Measurements from ENCODE around the gene SPTLC2. TPM values are rescaled to one million over a fixed set of nuclear protein-coding genes. Genes with fewer than 3 reads are reported as not detected.

The SPTLC2 gene
- total RNA-seq, 4 donors from 2014 or later: 13.2 to 35.2 (median 20.5) TPM

DNA sequence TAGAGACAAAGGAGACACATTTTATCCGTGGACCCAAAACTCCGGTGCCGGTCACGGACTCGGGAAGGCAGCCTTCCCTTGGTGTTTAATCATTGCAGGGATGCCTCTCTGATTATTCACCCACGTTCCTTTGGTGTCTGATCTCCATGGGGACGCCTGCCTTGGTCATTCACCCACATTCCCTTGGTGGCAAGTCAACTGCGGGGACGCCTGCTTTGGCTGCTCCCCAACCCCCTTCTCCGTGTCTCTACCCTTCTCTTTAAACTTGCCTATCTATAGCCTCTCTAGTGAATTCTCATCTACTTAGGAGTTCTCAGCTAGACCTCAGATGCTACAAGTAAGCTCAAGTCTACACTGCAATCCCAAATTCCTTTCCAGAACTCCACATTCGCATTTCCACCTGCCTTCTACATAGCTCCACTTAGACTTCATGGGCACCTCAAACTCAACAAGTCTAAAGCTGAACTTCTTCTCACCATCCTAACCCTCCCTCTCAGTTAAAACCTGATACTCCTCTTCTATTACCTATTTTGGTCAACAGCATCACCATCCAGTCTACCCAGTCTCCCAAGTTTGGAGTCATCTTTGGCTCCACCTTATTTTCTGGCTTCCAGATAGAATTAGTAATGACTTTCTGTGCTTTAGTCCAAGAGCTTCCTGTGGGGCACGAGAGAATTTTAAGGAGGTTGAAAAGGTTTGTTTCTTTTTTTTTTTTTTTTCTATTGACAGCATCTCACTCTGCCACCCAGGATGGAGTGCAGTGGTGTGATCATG lies 14.4 kb downstream of the SPTLC2 start:
- no peaks in the 10 kb centered on the region for H3K9me3 ChIP-seq
- no peaks in the 10 kb centered on the region for H3K36me3 ChIP-seq
- H3K4me1 ChIP-seq: peaks cover 3 to 24% (median 6%) of the 10 kb centered on the region in 3 donors
- TF ChIP-seq POLR2A (IDR thresholded peaks at IDR 0.05) (no peak), EP300 (IDR thresholded peaks at IDR 0.05) (no peak), POLR2AphosphoS5 (IDR thresholded peaks at IDR 0.05) (no peak)
- TF ChIP-seq, protein P1, sequence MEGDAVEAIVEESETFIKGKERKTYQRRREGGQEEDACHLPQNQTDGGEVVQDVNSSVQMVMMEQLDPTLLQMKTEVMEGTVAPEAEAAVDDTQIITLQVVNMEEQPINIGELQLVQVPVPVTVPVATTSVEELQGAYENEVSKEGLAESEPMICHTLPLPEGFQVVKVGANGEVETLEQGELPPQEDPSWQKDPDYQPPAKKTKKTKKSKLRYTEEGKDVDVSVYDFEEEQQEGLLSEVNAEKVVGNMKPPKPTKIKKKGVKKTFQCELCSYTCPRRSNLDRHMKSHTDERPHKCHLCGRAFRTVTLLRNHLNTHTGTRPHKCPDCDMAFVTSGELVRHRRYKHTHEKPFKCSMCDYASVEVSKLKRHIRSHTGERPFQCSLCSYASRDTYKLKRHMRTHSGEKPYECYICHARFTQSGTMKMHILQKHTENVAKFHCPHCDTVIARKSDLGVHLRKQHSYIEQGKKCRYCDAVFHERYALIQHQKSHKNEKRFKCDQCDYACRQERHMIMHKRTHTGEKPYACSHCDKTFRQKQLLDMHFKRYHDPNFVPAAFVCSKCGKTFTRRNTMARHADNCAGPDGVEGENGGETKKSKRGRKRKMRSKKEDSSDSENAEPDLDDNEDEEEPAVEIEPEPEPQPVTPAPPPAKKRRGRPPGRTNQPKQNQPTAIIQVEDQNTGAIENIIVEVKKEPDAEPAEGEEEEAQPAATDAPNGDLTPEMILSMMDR (IDR thresholded peaks at IDR 0.05): no peak
- no peaks in the 10 kb centered on the region for H3K27me3 ChIP-seq
- H3K27ac ChIP-seq: no peak overlapping the region
- no peak overlapping the region for H3K4me3 ChIP-seq
- ATAC-seq: no peak
- WGBS, 2 donors (ENCODE audit: low coverage in 1 of 2): 75 to 88% methylated on average over 2 to 11 of the region's 12 CpGs

- peaks cover 3 to 24% (median 6%) of the 10 kb centered on the region in 3 donors for H3K4me1 ChIP-seq
These were observed 16.5 kb downstream of the SPTLC2 start for GRCh38 chr14:77599889-77600288.

DNA sequence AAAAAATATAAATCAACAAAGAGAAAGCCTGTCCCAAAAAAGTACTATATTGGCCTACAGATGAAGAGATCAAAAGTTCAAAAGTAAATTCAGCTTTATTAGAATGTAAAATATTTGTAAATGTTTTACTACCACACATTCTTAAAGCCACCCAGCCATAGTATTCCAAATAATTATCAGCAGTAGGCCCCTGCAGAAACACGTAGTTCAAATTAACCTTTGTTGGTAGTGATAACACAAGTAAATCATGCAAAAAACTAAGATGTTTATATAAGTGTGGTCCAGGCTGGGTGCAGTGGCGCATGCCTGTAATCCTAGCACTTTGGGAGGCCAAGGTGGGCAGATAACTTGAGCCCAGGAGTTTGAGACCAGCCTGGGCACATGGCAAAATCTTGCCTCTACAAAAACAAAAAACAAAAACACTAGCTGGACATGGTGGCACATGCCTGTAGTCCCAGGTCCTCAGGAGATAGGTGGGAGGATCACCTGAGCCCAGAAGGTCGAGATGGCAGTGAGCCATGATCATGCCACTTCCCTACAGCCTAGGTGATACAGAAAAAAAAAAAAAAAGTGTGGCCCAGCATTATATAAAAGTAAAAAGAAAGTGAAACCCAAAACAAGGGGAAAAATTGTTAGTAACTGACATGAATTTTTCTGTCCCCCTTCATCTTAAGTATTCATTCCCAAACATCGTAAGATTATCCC lies 17.9 kb downstream of the SPTLC2 start:
- 69 to 72% methylated on average over 4 of the region's 4 CpGs for WGBS, 2 donors (ENCODE audit: low coverage in 1 of 2)
- Histone ChIP-seq H3K27me3 (no peaks in the 10 kb centered on the region), H3K4me1 (peaks cover 3 to 22% (median 6%) of the 10 kb centered on the region in 3 donors), H3K36me3 (peaks cover 0 to 28% of the 10 kb centered on the region in 2 donors), H3K4me3 (no peak overlapping the region), H3K9me3 (no peaks in the 10 kb centered on the region), H3K27ac (no peak overlapping the region)
- TF ChIP-seq POLR2A (IDR thresholded peaks at IDR 0.05): no peak
- no peak for TF ChIP-seq POLR2AphosphoS5 (IDR thresholded peaks at IDR 0.05)
- TF ChIP-seq, protein P1 (IDR thresholded peaks at IDR 0.05): no peak
- no peak for TF ChIP-seq EP300 (IDR thresholded peaks at IDR 0.05)
- ATAC-seq: no peak

More at GRCh38 chr14:77599889-77600288, 16.5 kb downstream of the SPTLC2 start:
- no peak overlapping the region for H3K4me3 ChIP-seq
- peaks cover 0 to 21% of the 10 kb centered on the region in 2 donors for H3K36me3 ChIP-seq
- ATAC-seq: no peak
- TF ChIP-seq POLR2AphosphoS5 (IDR thresholded peaks at IDR 0.05): no peak
- TF ChIP-seq POLR2A (IDR thresholded peaks at IDR 0.05): no peak
- TF ChIP-seq, protein P1 (IDR thresholded peaks at IDR 0.05): no peak
- no peak for TF ChIP-seq EP300 (IDR thresholded peaks at IDR 0.05)
- no peaks in the 10 kb centered on the region for H3K27me3 ChIP-seq
- 42 to 44% methylated on average over 3 of the region's 3 CpGs for WGBS, 2 donors (ENCODE audit: low coverage in 1 of 2)
- H3K9me3 ChIP-seq: no peaks in the 10 kb centered on the region
- no peak overlapping the region for H3K27ac ChIP-seq

DNA sequence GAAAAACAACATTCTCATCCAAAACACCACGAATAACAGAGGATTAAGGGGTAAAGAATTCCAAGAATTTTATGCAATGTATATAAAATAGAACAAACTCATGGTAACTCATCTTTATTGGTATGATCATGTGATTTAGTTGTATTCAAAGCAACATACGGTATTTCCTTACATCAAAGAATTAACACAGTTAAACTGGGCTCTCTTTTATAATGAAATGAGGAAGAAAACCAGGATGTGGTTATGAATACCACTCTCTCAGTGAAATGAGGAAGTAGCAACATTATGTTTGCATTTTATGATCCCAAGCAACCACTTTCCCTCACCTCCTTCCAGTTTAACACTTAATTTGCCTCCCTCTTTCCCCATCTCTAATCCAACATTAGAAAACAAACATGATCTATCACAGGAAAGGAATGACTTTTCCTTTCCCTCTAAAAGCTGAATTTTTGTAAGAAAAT lies 22.9 kb downstream of the SPTLC2 start:
- ATAC-seq: no peak
- Histone ChIP-seq H3K4me3 (no peak overlapping the region), H3K27ac (no peak overlapping the region), H3K9me3 (no peaks in the 10 kb centered on the region), H3K27me3 (no peaks in the 10 kb centered on the region), H3K36me3 (peaks cover 0 to 28% of the 10 kb centered on the region in 2 donors), H3K4me1 (peaks cover 0 to 6% (median 0%) of the 10 kb centered on the region in 3 donors)
- WGBS, 2 donors (ENCODE audit: low coverage in 1 of 2): 45 to 73% methylated on average over 2 of the region's 2 CpGs
- TF ChIP-seq POLR2A (IDR thresholded peaks at IDR 0.05) (no peak), POLR2AphosphoS5 (IDR thresholded peaks at IDR 0.05) (no peak), EP300 (IDR thresholded peaks at IDR 0.05) (no peak)
- TF ChIP-seq, protein P1 (IDR thresholded peaks at IDR 0.05): no peak

All from gastroesophageal sphincter (tissue), 4 donors.